HG02943 (cell line): ENCODE data around the gene FAAP20.

ENCODE experiments used
- ATAC-seq: cut with Tn5 transposase; IDR thresholded peaks from one replicate; pipeline ENCODE4 v1.9.1; 2021; ENCODE audit warnings: mild to moderate bottlenecking, low read depth, moderate library complexity; ENCODE audit not compliant: unreplicated experiment

Gene FAAP20

GRCh38 chr1:2212532-2213491, 18.2 kb upstream of the FAAP20 start:
- no peak for ATAC-seq

DNA sequence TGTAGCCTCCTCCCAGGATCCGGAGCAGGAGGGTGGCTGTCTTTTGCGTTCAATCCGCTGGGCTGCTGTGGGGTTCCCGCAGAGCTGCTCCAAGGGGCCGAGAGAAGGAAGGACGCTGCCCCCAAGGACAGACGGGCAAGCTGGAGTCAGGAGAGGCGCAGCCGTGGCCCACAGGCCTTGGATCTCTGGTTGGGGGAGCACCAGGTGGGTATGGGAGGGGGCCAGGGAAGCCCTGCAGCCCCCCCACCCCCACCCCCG, 17.6 kb upstream of the FAAP20 start:
- ATAC-seq: no peak

DNA sequence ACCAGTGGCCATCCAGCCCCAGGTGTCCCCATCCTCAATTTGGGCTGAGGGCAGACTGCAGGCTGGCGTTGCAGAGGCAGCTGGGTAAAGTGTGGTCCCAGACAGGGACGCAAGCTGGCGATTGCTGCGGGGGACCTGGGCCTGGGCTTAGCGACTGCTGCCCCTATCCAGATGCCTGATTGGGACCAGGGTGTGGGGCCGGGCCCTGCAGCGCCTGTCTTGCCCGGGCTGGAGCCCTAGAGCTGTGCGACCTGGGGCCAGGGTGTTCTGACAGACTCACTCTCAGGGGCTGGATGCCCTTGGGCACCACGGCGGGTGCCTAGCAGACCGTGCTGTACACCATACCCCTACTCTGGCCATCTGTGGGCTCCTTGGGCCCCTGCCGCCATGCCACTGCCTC, 16.2 kb upstream of the FAAP20 start:
- ATAC-seq: no peak

- ATAC-seq: no peak
Observed at GRCh38 chr1:2210084-2210653, 15.6 kb upstream of the FAAP20 start.

- ATAC-seq: no peak
Observed at GRCh38 chr1:2209400-2210083, 15.0 kb upstream of the FAAP20 start.

- ATAC-seq: no peak
Observed at GRCh38 chr1:2208309-2209239, 14.0 kb upstream of the FAAP20 start.

GRCh38 chr1:2206813-2207487, 12.4 kb upstream of the FAAP20 start:
- ATAC-seq: no peak

DNA sequence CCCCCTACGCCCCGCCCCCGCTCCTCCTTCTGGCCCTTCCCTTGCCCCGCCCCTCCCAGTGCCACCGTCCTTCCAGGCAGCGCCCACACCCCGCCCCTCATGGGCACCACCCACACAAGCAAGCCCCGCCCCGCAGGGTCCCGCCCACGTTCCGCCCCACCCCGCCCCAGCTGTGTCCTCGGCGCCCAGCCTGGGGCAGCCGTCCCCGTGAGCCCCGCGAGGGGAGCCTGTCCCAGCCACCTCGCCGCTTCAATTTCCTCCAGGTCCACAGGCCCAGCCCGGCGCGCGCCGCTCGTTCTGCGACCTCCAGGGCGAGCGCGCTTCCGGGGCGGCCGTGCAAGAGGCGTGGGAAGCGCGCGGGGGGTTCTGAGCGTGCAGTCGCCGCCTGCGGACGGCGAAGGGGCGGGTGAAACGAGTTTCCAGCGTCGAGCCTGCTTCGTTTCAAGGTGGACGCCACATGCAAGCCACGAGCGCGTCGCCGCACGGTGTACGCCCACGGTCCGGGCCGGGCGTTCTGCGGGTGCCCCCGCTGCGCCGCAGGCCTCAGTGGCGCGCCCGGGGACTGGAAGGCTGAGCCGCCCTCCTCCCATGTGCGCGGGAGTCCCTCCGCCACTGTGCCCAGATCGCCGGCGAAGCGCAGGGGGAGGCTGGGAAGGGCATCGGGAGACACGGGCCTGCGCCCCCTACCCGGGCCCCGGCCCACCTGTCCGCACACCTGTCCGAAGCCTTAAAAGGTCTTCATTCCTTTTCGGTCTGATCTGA, 10.8 kb upstream of the FAAP20 start:
- ATAC-seq: no peak

GRCh38 chr1:2204415-2205190, 10.0 kb upstream of the FAAP20 start:
- no peak for ATAC-seq

GRCh38 chr1:2203671-2204414, 9.3 kb upstream of the FAAP20 start:
- ATAC-seq: no peak

DNA sequence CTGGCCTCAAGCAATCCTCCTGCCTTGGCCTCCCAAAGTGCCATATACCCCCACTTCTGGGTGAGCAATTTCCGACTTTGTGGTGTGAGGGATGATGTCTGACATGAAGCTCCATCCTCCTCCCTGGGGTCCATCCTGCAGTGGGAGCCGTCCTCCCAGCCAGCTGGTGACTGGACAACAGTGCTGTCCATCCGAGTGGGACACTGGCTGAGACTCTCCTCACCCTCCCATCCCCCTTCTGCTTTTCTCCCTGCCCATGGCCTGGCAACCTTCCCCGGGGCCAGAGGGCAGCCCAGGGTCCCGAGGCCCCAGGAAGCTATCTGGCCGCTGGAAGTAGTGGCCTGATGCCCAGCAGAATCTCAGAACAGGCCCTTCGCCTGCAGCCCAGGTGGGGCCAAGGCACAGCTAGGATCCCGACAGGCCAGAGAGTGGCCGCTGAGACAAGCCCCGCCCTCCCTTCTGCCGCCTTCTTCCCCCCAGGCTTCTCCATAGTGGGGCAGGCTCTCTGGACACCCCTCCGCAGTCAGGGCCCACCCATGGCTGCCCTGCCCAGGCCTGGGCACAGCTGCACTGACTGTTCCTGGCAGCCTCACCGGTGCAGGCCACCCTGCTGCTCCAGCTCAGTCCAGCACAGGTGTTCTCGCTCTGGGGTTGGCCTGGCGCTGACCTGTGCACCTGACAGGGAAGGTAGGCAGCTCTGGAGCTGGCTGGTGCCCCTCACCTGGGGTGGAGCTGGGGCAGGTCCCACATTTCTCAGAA, 8.4 kb upstream of the FAAP20 start:
- no peak for ATAC-seq

DNA sequence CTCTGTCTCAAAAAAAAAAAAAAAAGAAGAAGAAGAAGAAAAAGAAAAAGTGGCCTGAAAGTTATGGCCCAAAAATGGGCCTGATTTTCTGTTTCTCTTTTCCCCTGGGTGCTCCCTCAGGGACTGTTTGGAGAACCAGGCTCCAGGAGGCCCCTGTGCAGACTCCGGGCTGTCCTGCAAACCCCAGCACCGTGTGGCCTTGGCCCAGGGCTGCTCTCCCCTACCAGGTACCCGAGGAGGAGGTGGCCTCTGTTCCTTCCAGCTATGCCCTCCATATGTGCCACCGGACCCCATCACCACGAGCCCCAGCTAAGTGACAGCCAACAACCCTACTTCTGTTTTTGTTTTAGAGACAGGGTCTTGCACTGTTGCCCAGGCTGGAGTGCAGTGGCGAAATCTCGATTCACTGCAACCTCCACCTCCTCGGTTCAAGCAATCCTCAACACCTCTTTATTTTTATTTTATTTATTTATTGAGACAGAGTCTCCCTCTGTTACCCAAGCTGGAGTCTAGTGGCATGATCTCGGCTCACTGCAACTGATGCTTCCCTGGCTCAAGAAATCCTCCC, 7.5 kb upstream of the FAAP20 start:
- no peak for ATAC-seq

GRCh38 chr1:2201062-2201461, 6.5 kb upstream of the FAAP20 start:
- ATAC-seq: no peak

- no peak for ATAC-seq
Observed at GRCh38 chr1:2200308-2200943, 5.9 kb upstream of the FAAP20 start.

- no peak for ATAC-seq
Observed at GRCh38 chr1:2199042-2199810, 4.7 kb upstream of the FAAP20 start.

GRCh38 chr1:2198571-2198970, 4.0 kb upstream of the FAAP20 start:
- no peak for ATAC-seq
